WI38 (cell line): ENCODE measurements around the gene CEP120.

ENCODE experiments used
- H3K4me3 ChIP-seq: 2 replicates; pipeline ENCODE4 v1.5.1; 2011; ENCODE audit warnings: low read depth, mild to moderate bottlenecking, control low read depth, low read length
- TF ChIP-seq, protein P1 (sequence below): IDR thresholded peaks from 2 replicates; pipeline ENCODE4 v1.5.1; 2012; ENCODE audit warnings: low read depth, mild to moderate bottlenecking, control low read depth, low read length

CEP120 gene

DNA sequence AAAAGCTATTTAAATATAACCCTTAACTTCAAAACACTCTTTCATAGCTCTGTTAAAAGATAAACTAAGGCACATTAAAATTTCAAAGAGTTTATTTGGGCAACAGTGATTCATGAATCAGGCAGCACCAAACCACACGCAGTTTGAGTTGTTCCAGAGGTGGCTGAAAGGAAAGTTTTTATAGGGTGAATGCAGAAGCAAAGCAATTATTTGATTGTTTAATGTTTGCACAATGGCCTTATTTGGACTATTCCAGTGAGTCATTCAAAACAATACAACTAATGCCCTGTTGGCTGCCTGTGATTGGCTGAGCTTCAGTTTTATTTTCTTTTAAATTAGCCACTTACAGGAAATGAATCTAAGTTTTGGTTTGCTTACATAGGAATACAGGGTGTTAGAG, 125.3 kb downstream of the CEP120 start:
- no peak overlapping the region for H3K4me3 ChIP-seq
- TF ChIP-seq, protein P1, sequence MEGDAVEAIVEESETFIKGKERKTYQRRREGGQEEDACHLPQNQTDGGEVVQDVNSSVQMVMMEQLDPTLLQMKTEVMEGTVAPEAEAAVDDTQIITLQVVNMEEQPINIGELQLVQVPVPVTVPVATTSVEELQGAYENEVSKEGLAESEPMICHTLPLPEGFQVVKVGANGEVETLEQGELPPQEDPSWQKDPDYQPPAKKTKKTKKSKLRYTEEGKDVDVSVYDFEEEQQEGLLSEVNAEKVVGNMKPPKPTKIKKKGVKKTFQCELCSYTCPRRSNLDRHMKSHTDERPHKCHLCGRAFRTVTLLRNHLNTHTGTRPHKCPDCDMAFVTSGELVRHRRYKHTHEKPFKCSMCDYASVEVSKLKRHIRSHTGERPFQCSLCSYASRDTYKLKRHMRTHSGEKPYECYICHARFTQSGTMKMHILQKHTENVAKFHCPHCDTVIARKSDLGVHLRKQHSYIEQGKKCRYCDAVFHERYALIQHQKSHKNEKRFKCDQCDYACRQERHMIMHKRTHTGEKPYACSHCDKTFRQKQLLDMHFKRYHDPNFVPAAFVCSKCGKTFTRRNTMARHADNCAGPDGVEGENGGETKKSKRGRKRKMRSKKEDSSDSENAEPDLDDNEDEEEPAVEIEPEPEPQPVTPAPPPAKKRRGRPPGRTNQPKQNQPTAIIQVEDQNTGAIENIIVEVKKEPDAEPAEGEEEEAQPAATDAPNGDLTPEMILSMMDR, result no peak

GRCh38 chr5:123297198-123297831, 125.9 kb downstream of the CEP120 start:
- TF ChIP-seq, protein P1, result no peak
- H3K4me3 ChIP-seq, result no peak overlapping the region
